ENCODE measurements around the gene CMTM3. TPM values are rescaled to one million over a fixed set of nuclear protein-coding genes. Genes with fewer than 3 reads are reported as not detected.

The CMTM3 gene
- total RNA-seq, 1 experiment from 2014 or later: 25.5 TPM

DNA sequence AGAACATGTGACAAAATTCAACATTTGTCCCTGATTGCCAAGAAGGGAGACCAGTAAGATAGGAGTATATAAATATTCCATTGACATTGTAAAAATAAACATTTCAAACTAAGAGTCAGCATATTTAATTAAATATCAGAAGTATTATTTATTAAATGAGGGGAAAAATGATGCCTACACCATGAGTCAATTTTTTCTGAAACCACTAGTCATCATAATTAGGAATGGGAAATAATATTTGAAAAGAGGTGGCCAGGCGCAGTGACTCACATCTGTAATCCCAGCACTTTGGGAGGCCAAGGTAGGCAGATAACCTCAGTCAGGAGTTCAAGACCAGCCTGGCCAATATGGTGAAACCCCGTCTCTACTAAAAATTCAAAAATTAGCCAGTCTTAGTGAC is 36.1 kb upstream of the CMTM3 start:
- no peaks in the 10 kb centered on the region for H3K9me3 ChIP-seq
- H3K27me3 ChIP-seq (replicated peaks; ENCODE audit: control insufficient read depth, insufficient read depth, low read length): no peaks in the 10 kb centered on the region
- Mint-ChIP-seq H3K4me3 (ENCODE audit: unreplicated experiment) (no peak overlapping the region), H3K27ac (ENCODE audit: unreplicated experiment) (no peak overlapping the region), H3K9me3 (ENCODE audit: unreplicated experiment) (no peaks in the 10 kb centered on the region), H3K36me3 (ENCODE audit: insufficient read depth, unreplicated experiment) (peaks cover 27% of the 10 kb centered on the region), H3K4me1 (ENCODE audit: low read depth, unreplicated experiment) (no peaks in the 10 kb centered on the region), H3K27me3 (ENCODE audit: insufficient read depth, unreplicated experiment) (no peaks in the 10 kb centered on the region)
- ChIA-PET CTCF (no interaction called here), POLR2A (no interaction called here)
- intact Hi-C loops (cut with micrococcal nuclease; ENCODE audit: unreplicated experiment): no loop called here
- no peak for DNase-seq
- TF ChIP-seq, protein P1, sequence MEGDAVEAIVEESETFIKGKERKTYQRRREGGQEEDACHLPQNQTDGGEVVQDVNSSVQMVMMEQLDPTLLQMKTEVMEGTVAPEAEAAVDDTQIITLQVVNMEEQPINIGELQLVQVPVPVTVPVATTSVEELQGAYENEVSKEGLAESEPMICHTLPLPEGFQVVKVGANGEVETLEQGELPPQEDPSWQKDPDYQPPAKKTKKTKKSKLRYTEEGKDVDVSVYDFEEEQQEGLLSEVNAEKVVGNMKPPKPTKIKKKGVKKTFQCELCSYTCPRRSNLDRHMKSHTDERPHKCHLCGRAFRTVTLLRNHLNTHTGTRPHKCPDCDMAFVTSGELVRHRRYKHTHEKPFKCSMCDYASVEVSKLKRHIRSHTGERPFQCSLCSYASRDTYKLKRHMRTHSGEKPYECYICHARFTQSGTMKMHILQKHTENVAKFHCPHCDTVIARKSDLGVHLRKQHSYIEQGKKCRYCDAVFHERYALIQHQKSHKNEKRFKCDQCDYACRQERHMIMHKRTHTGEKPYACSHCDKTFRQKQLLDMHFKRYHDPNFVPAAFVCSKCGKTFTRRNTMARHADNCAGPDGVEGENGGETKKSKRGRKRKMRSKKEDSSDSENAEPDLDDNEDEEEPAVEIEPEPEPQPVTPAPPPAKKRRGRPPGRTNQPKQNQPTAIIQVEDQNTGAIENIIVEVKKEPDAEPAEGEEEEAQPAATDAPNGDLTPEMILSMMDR (IDR thresholded peaks at IDR 0.05; ENCODE audit: insufficient read depth in 1 of 2, low read depth in 1 of 2, low read length in 1 of 2, severe bottlenecking in 1 of 2, unreplicated experiment in 1 of 2): no peak
- BruUV-seq (replicated peaks): no TSS peak
- no peak overlapping the region for H3K4me3 ChIP-seq (ENCODE audit: low read depth, low read length)
- H3K36me3 ChIP-seq (ENCODE audit: control insufficient read depth, insufficient read depth, low read length): peaks cover 4% of the 10 kb centered on the region; the same call in 1 of the 2 replicates
- H3K4me1 ChIP-seq: no peaks in the 10 kb centered on the region

DNA sequence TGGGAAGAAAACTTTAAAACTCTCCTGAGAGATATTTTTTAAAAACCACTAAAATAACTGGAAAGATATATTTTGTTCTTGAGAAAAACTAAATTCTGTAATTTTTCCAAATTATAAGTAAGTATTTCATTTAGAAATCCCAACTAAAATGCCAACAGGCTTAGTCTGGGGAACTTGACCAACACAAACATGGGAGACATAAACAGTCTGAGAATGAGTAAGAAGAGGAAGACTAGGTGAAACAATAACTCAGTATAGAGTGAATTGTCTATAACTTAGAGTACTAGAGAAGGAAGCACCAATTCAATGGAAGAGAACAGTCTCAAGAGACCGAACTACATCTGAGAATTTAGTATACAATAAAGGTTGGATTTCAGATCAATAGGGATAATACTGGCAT is 35.4 kb upstream of the CMTM3 start:
- no peak overlapping the region for H3K27ac Mint-ChIP-seq (ENCODE audit: unreplicated experiment)

DNA sequence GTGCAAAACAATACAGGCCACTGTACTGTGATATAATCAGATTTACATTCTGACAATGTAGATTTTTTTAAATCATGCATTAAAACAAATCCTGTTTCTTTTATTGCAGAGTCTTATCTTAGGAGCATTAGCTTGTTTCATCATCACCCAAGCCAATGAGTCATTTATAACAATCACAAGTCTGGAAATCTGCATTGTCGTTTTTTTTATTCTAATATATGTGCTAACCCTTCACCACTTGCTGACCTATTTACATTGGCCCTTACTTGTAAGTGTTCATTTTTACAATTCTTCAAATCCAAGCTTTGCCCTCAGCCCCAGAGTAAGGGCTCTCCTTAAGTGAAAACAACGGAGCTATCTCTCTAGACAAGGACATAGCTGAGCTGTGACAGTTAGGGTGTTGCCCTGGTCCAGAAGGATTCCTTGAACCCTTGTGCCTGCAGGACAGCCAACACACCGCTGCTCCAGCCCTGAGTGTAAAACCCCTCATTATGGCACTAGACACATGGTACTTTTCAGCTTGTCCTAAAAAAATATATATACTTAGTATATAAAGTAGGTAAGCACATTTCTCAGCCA is 34.6 kb upstream of the CMTM3 start:
- no peaks in the 10 kb centered on the region for H3K9me3 Mint-ChIP-seq (ENCODE audit: unreplicated experiment)
- Histone ChIP-seq H3K36me3 (ENCODE audit: control insufficient read depth, insufficient read depth, low read length) (peaks cover 4% of the 10 kb centered on the region; the same call in 1 of the 2 replicates), H3K27me3 (replicated peaks; ENCODE audit: control insufficient read depth, insufficient read depth, low read length) (no peaks in the 10 kb centered on the region), H3K9me3 (no peaks in the 10 kb centered on the region), H3K4me3 (ENCODE audit: low read depth, low read length) (no peak overlapping the region), H3K4me1 (no peaks in the 10 kb centered on the region)
- BruUV-seq (replicated peaks): no TSS peak
- DNase-seq: no peak
- H3K27ac Mint-ChIP-seq (ENCODE audit: unreplicated experiment): no peak overlapping the region
- no peaks in the 10 kb centered on the region for H3K27me3 Mint-ChIP-seq (ENCODE audit: insufficient read depth, unreplicated experiment)
- H3K36me3 Mint-ChIP-seq (ENCODE audit: insufficient read depth, unreplicated experiment): peaks cover 16% of the 10 kb centered on the region
- TF ChIP-seq, protein P1 (IDR thresholded peaks at IDR 0.05; ENCODE audit: insufficient read depth in 1 of 2, low read depth in 1 of 2, low read length in 1 of 2, severe bottlenecking in 1 of 2, unreplicated experiment in 1 of 2): no peak
- no peaks in the 10 kb centered on the region for H3K4me1 Mint-ChIP-seq (ENCODE audit: low read depth, unreplicated experiment)
- CTCF ChIA-PET: no interaction called here
- intact Hi-C loops (cut with micrococcal nuclease; ENCODE audit: unreplicated experiment): no loop called here
- no peak overlapping the region for H3K4me3 Mint-ChIP-seq (ENCODE audit: unreplicated experiment)
- POLR2A ChIA-PET: no interaction called here

More for the DNA sequence above, 35.4 kb upstream of the CMTM3 start:
- Histone ChIP-seq H3K4me1 (no peaks in the 10 kb centered on the region), H3K9me3 (no peaks in the 10 kb centered on the region), H3K36me3 (ENCODE audit: control insufficient read depth, insufficient read depth, low read length) (peaks cover 4% of the 10 kb centered on the region; the same call in 1 of the 2 replicates), H3K4me3 (ENCODE audit: low read depth, low read length) (no peak overlapping the region), H3K27me3 (replicated peaks; ENCODE audit: control insufficient read depth, insufficient read depth, low read length) (no peaks in the 10 kb centered on the region)
- BruUV-seq (replicated peaks): no TSS peak
- TF ChIP-seq, protein P1 (IDR thresholded peaks at IDR 0.05; ENCODE audit: insufficient read depth in 1 of 2, low read depth in 1 of 2, low read length in 1 of 2, severe bottlenecking in 1 of 2, unreplicated experiment in 1 of 2): no peak
- DNase-seq: no peak
- H3K4me1 Mint-ChIP-seq (ENCODE audit: low read depth, unreplicated experiment): no peaks in the 10 kb centered on the region
- ChIA-PET CTCF (interaction anchor here (0.7 kb wide), 1 partner anchor 8 kb away, joined by 3 read pairs; no protein-coding TSS in a partner anchor), POLR2A (no interaction called here)
- no peak overlapping the region for H3K4me3 Mint-ChIP-seq (ENCODE audit: unreplicated experiment)
- no peaks in the 10 kb centered on the region for H3K27me3 Mint-ChIP-seq (ENCODE audit: insufficient read depth, unreplicated experiment)
- intact Hi-C loops (cut with micrococcal nuclease; ENCODE audit: unreplicated experiment): no loop called here
- H3K9me3 Mint-ChIP-seq (ENCODE audit: unreplicated experiment): no peaks in the 10 kb centered on the region
- H3K36me3 Mint-ChIP-seq (ENCODE audit: insufficient read depth, unreplicated experiment): peaks cover 22% of the 10 kb centered on the region

Measured in Caco-2 (cell line).